Activated CD8-positive, alpha-beta T cell treated with anti-CD3 and anti-CD28 coated beads for 36 hours (primary cell): ENCODE data around the gene PTPRN. TPM values are rescaled to one million over a fixed set of nuclear protein-coding genes. Genes with fewer than 3 reads are reported as not detected.

Source experiments
- ATAC-seq: fragments of 200-7000 bp; cut with Tn5 transposase; one replicate; pipeline ENCODE4 v1.10.0; 2021; ENCODE audit warnings: mild to moderate bottlenecking, moderate library complexity
- CTCF ChIA-PET: fragments of 350-600 bp; sonication (Branson Sonifier 250); formaldehyde crosslinking; loops from one replicate; lab custom pipeline; 2021; ENCODE audit warnings: antibody characterized with exemption; lab: Charles Lee
- POLR2A ChIA-PET: fragments of 350-600 bp; sonication (Branson Sonifier 250); formaldehyde crosslinking; loops from one replicate; lab custom pipeline; 2021; ENCODE audit warnings: antibody characterized with exemption; lab: Charles Lee
- DNase-seq: peaks from one replicate; pipeline ENCODE4 v3.0.0-alpha.2; 2020
- H3K27ac Mint-ChIP-seq: one replicate; pipeline ENCODE4 v1.8.0; 2021; ENCODE audit warnings: mild to moderate bottlenecking, mixed read lengths
- H3K27me3 Mint-ChIP-seq: one replicate; pipeline ENCODE4 v1.8.0; 2021; ENCODE audit warnings: mixed read lengths
- H3K36me3 Mint-ChIP-seq: one replicate; pipeline ENCODE4 v1.8.0; 2021; ENCODE audit warnings: low read depth, mixed read lengths
- H3K4me1 Mint-ChIP-seq: one replicate; pipeline ENCODE4 v1.8.0; 2021; ENCODE audit warnings: low read depth, mixed read lengths
- H3K4me3 Mint-ChIP-seq: one replicate; pipeline ENCODE4 v1.8.0; 2021; ENCODE audit warnings: mild to moderate bottlenecking, moderate library complexity, mixed read lengths
- H3K9me3 Mint-ChIP-seq: one replicate; pipeline ENCODE4 v1.8.0; 2021; ENCODE audit warnings: mixed read lengths
- CTCF ChIP-seq: fragments of 200-600 bp; IDR thresholded peaks from one replicate; pipeline ENCODE4 v1.8.0; 2022; ENCODE audit warnings: antibody characterized with exemption, mild to moderate bottlenecking
- intact Hi-C: fragments of 100-400 bp; cut with micrococcal nuclease; formaldehyde crosslinking; loops from one replicate; pipeline ENCODE4 v1.10.0; 2022
- total RNA-seq, 2 experiments: library from RNA; stranded (reverse); gene quantifications; one replicate each; pipeline ENCODE4 v1.2.3, GENCODE V29; 2021

The PTPRN gene
- total RNA-seq, 2 experiments from 2014 or later, result 0.92 to 1.1 TPM

GRCh38 chr2:219247678-219248642 lies 61.2 kb downstream of the PTPRN start:
- no peak for TF ChIP-seq CTCF
- ChIA-PET POLR2A (interaction anchor here (0.6 to 19.2 kb wide), 10 partner anchors 10 to 131 kb away, joined by 3 to 239 read pairs (median 4); partner anchors contain the start of genes ABCB6, ANKZF1, ATG9A and DNAJB2), CTCF (interaction anchor here (0.7 to 10.1 kb wide), 13 partner anchors 8 to 105 kb away, joined by 3 to 132 read pairs (median 4); partner anchors contain the start of genes CNPPD1 and DNAJB2)
- ATAC-seq, result peak; percentile 71
- peaks cover 81% of the 10 kb centered on the region for H3K4me1 Mint-ChIP-seq
- peaks cover 62% of the 10 kb centered on the region for H3K36me3 Mint-ChIP-seq
- peak overlapping the region; percentile 91 for H3K27ac Mint-ChIP-seq
- H3K9me3 Mint-ChIP-seq, result no peaks in the 10 kb centered on the region
- intact Hi-C loops, result loop anchor here (5.0 kb wide), 1 partner anchor 49 kb away; no protein-coding TSS in a partner anchor
- peak; percentile 86 for DNase-seq
- peak overlapping the region; percentile 98 for H3K4me3 Mint-ChIP-seq
- no peaks in the 10 kb centered on the region for H3K27me3 Mint-ChIP-seq

DNA sequence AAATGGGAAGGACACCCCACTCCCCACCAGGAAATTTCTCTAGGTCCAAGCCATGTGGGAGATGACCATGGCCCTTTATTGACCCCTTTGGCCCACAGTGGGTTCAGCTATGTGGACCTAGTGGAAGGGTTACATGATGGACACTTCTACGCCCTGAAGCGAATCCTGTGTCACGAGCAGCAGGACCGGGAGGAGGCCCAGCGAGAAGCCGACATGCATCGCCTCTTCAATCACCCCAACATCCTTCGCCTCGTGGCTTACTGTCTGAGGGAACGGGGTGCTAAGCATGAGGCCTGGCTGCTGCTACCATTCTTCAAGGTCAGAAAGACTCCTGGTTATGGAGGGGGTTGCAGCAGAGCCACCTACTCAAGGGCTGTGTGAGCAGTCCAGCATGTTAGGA lies 62.6 kb downstream of the PTPRN start:
- ATAC-seq (no peak), DNase-seq (no peak)
- intact Hi-C loops, result loop anchor here (5.0 kb wide), 1 partner anchor 51 kb away; no protein-coding TSS in a partner anchor
- Mint-ChIP-seq H3K27ac (peak overlapping the region; percentile 91), H3K27me3 (no peaks in the 10 kb centered on the region), H3K4me3 (peak overlapping the region; percentile 98), H3K4me1 (peaks cover 73% of the 10 kb centered on the region), H3K9me3 (no peaks in the 10 kb centered on the region), H3K36me3 (peaks cover 48% of the 10 kb centered on the region)
- no peak for TF ChIP-seq CTCF
- CTCF ChIA-PET, result interaction anchor here (1.0 to 3.0 kb wide), 5 partner anchors 8 to 52 kb away, joined by 3 to 24 read pairs (median 14); partner anchors contain the start of genes ANKZF1, ATG9A and ZFAND2B
- POLR2A ChIA-PET, result interaction anchor here (1.4 to 19.2 kb wide), 6 partner anchors 7 to 41 kb away, joined by 4 to 239 read pairs (median 6); partner anchors contain the start of genes ANKZF1, ATG9A, TUBA4A and TUBA4B

DNA sequence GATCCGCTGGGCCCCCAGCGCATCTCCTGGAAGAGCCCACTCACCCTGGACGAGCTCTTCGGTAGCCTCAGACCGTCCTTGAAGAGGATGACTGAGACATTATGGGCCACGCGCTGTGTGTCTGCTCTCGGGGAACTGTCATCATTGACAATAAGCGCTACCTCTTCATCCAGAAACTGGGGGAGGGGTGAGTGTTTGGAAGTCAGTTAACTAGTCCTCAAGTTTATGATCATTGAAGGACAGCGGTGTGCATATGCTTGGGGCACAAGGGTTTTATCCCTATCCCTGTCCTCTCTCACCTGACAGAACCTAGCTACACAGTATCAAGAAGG lies 63.3 kb downstream of the PTPRN start:
- Mint-ChIP-seq H3K36me3 (peaks cover 41% of the 10 kb centered on the region), H3K27ac (peak overlapping the region; percentile 99), H3K9me3 (no peaks in the 10 kb centered on the region), H3K4me1 (peaks cover 66% of the 10 kb centered on the region), H3K27me3 (no peaks in the 10 kb centered on the region), H3K4me3 (peak overlapping the region; percentile 98)
- ATAC-seq (no peak), DNase-seq (peak; percentile 30)
- CTCF ChIA-PET, result interaction anchor here (1.0 to 3.0 kb wide), 6 partner anchors 9 to 72 kb away, joined by 3 to 24 read pairs (median 12); partner anchors contain the start of genes ANKZF1, ATG9A and ZFAND2B
- no peak for TF ChIP-seq CTCF
- intact Hi-C loops, result loop anchor here (5.0 kb wide), 1 partner anchor 51 kb away; no protein-coding TSS in a partner anchor
- POLR2A ChIA-PET, result interaction anchor here (1.0 to 19.2 kb wide), 13 partner anchors 8 to 133 kb away, joined by 3 to 239 read pairs (median 6); partner anchors contain the start of genes ABCB6, ANKZF1, ATG9A and TUBA4A

GRCh38 chr2:219245148-219245898 lies 63.9 kb downstream of the PTPRN start, which contains the start of the genes GLB1L and STK16:
GLB1L (minus strand) TSS chr2:219245444; CDS start chr2:219243573, 1,871 bp downstream.
STK16 (plus strand) TSS chr2:219245479; CDS start chr2:219246000, 521 bp downstream.
- DNase-seq (peak; percentile 93), ATAC-seq (peak; percentile 58)
- Mint-ChIP-seq H3K9me3 (no peaks in the 10 kb centered on the region), H3K27me3 (no peaks in the 10 kb centered on the region), H3K4me1 (peaks cover 61% of the 10 kb centered on the region), H3K27ac (peak within 1 kb of the TSS; percentile 99), H3K36me3 (peaks cover 35% of the 10 kb centered on the region), H3K4me3 (peak within 1 kb of the TSS; percentile 98)
- intact Hi-C loops, result loop anchor here (5.0 kb wide), 1 partner anchor 52 kb away; no protein-coding TSS in a partner anchor
- POLR2A ChIA-PET, result interaction anchor here (0.7 to 19.2 kb wide), 16 partner anchors 8 to 133 kb away, joined by 3 to 239 read pairs (median 6); partner anchors contain the start of genes ABCB6, ANKZF1, ATG9A and TUBA4A
- no peak for TF ChIP-seq CTCF
- CTCF ChIA-PET, result interaction anchor here (0.8 to 3.0 kb wide), 14 partner anchors 8 to 85 kb away, joined by 3 to 24 read pairs (median 4); partner anchors contain the start of genes ABCB6, ANKZF1, ATG9A and DNAJB2
